22Rv1 (cell line): Measurements from ENCODE around the gene SLC7A8.

Experiments
- H3K27ac ChIP-seq: fragments of 450-650 bp; 2 replicates; pipeline ENCODE4 v1.5.1; 2017
- ZFX ChIP-seq: fragments of 450-650 bp; IDR thresholded peaks from 2 replicates; pipeline ENCODE4 v1.6.1; 2017; ENCODE audit warnings: antibody characterized with exemption, borderline replicate concordance
- TF ChIP-seq, protein P1 (sequence below): fragments of 450-650 bp; IDR thresholded peaks from 2 replicates; pipeline ENCODE4 v1.5.1; 2017; ENCODE audit warnings: mild to moderate bottlenecking

The SLC7A8 gene

DNA sequence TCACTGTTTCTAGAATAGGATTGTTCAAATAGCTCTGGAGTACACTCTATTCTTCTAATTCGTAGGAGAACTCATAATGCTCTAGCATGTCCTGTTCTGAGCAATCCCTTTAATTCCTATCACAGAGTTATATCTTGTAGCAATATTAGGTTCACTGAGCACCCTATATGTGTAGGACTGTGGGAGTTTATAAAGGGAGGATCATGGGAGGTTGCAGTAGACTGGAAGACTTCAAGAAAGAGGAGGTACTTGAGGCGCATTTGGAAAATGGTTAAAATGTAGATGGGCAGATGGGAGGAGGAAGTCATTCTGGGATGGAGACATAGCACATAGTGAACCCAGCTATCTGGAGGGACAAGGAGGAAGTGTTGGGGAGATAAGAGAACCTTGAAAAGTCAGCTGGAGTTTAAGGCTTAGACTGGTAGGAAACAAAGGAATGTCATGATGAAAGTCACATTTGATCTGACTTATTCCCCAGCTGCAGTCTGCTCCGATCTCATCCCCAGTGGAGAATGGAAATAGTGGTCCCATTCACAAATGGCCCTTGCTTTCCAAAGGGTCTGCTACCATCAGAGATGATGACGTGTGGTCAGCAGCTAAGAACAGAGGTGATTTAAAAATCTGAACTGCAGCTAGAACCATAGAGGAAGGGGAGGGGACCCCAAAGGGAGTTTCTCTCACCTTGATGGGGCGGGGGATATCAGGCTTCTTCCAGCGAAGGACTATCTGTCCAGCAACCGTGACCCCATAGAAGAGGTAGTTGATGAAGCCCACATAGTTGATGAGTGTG, 54.3 kb downstream of the SLC7A8 start:
- no peak overlapping the region for H3K27ac ChIP-seq
- TF ChIP-seq, protein P1, sequence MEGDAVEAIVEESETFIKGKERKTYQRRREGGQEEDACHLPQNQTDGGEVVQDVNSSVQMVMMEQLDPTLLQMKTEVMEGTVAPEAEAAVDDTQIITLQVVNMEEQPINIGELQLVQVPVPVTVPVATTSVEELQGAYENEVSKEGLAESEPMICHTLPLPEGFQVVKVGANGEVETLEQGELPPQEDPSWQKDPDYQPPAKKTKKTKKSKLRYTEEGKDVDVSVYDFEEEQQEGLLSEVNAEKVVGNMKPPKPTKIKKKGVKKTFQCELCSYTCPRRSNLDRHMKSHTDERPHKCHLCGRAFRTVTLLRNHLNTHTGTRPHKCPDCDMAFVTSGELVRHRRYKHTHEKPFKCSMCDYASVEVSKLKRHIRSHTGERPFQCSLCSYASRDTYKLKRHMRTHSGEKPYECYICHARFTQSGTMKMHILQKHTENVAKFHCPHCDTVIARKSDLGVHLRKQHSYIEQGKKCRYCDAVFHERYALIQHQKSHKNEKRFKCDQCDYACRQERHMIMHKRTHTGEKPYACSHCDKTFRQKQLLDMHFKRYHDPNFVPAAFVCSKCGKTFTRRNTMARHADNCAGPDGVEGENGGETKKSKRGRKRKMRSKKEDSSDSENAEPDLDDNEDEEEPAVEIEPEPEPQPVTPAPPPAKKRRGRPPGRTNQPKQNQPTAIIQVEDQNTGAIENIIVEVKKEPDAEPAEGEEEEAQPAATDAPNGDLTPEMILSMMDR = no peak

- H3K27ac ChIP-seq = no peak overlapping the region
- TF ChIP-seq, protein P1 = no peak
- TF ChIP-seq ZFX = no peak
These were observed 55.6 kb downstream of the SLC7A8 start for GRCh38 chr14:23127861-23128260.

DNA sequence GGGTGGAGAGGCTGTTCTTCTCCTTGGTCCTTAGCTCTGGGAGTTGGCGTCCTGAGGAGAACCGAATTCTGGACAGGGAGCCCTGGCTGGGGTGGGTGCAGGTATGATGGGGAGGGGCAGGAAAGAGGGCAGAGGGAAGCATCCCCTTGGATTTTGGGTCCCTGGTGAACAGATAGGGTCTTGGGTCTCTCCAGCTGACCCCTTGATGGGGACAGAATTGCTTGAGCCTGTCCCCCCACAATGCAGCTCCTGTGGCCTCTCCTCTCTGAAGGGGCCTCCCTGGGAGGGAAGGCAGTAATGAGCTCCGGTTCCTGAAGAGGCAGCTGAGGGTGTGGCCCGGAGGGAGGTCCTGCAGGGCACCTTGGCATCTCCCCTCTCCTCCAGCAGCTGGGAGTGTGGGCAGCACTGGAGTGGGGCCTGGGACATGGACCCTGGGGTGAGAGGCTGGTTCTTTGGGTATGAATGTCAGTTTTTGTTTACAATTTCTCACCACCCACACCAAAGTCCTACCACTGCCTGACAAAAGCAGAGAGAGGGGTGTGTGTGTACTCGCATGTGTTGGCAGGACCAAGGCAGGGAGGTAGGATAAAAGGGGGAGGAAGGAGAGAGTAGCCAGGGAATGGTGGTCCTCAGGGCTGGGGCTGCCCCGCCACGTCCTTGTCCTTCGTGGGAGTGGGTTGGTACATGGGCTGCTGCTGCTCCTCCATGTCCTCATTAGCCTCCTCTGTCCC, 56.7 kb downstream of the SLC7A8 start:
- no peak overlapping the region for H3K27ac ChIP-seq
- TF ChIP-seq, protein P1 = no peak
- TF ChIP-seq ZFX = no peak

- no peak overlapping the region for H3K27ac ChIP-seq
- TF ChIP-seq ZFX = no peak
- TF ChIP-seq, protein P1 = no peak
These were observed 57.4 kb downstream of the SLC7A8 start for GRCh38 chr14:23125933-23126524.

- no peak overlapping the region for H3K27ac ChIP-seq
- TF ChIP-seq, protein P1 = no peak
- TF ChIP-seq ZFX = no peak
These were observed 58.4 kb downstream of the SLC7A8 start for GRCh38 chr14:23125011-23125410.

DNA sequence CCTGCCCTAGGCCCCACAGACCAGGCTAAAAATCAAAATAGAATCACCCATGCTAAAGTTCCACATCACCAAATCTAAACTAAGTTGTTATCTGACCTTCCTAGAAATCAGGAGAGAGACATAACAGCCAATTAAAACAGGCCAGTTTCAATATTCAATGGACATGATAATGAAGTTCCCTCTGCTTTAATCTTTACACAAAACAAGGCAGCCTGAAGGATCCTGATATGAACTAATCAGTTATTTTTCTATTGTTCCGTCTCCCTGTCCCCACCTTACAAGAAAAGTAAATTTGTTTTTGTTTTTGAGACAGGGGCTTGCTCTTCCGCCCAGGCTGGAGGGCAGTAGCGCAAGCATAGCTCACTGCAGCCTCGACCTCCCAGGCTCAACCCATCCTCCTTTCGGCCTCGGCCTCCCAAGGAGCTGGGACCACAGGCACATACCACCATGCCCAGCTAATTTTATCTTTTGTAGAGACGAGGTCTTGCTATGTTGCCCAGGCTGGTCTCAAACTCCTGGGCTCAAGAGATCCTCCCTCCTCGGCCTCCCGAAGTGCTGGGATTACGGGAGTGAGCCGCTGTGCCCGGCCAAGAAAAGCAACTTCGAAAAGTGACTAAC, 59.0 kb downstream of the SLC7A8 start:
- no peak overlapping the region for H3K27ac ChIP-seq

More for the DNA sequence above, 59.0 kb downstream of the SLC7A8 start:
- TF ChIP-seq, protein P1 = no peak
- no peak for TF ChIP-seq ZFX
